ENCODE measurements around the gene TALDO1.
A peak's percentile ranks its signal among the peaks of the same experiment; 100 is the strongest.

The TALDO1 gene

DNA sequence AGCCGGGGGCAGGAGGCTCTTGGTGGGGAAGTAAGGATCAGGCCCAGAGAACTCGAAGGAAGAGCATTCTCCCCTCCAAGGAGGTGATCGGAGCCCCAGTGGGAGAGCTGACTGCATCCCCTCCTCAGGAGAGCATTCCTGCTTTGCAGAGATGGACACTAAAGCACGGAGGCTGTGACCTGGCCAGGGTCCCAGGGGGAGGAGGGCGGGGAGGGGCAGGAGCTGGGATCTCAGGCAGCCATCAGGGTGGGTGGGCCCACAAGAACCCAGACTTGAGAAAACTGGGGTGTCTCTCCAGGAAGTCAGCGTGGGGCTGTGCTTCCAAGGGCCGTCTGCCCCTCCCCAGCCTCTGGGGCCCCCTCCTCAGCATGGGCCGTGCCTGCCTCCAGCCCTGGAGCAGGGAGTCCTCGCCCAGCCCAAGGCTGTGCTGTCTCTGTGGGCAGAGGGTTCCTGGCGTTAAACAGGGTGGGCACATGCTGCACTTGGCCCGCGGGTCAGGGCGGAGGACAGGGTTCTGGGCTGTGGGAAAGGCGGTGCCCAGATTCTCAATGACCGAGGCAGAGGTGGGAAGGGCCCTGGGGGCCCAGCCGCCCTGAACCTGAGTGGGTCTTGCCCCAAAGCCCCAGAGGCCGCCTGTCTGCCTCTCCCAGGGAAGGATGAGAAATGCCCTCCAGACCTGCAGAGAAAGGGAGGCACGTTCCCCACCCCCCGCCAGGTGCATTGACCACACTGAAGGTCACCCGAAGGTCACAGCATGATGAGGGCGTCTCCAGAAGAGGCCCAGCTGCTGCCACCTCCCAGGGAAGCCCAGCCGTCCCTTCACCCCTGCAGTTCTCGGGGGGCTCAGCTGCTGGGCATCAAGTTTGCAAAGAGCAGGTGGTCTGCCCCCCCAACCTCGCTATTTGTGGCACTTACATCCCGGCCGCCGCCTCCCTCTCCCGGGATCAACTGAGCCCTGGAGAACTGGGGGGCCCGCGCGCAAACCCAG is 42.0 kb downstream of the TALDO1 start:
- DNase-seq = no peak

DNA sequence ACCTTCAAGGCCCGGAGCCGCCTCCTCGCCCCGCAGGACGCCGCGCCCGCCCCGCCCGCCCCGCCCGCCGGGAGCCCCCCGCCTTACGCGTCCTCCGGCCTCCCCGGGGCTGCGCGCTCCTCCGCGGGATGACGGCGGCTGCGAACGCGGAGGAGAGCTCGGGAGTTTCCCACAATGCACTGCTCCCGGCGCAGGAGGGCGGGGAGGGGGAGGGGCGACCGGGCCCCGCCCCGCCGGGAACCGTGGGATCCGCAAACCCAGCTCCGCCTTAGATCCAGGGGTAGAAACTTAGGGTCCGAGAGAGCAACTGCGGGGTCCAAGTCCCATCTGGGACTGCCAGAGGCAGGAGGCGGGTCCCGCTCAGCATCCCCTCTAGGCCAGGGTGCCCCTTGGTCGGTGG is 42.7 kb downstream of the TALDO1 start, which contains the start of gene CEND1:
Gene CEND1 (minus strand): TSS at position 148 of the 400 bp plus-strand sequence. CDS start 1,514 bp downstream, outside the sequence.
- DNase-seq = peak; percentile 16 to 65

DNA sequence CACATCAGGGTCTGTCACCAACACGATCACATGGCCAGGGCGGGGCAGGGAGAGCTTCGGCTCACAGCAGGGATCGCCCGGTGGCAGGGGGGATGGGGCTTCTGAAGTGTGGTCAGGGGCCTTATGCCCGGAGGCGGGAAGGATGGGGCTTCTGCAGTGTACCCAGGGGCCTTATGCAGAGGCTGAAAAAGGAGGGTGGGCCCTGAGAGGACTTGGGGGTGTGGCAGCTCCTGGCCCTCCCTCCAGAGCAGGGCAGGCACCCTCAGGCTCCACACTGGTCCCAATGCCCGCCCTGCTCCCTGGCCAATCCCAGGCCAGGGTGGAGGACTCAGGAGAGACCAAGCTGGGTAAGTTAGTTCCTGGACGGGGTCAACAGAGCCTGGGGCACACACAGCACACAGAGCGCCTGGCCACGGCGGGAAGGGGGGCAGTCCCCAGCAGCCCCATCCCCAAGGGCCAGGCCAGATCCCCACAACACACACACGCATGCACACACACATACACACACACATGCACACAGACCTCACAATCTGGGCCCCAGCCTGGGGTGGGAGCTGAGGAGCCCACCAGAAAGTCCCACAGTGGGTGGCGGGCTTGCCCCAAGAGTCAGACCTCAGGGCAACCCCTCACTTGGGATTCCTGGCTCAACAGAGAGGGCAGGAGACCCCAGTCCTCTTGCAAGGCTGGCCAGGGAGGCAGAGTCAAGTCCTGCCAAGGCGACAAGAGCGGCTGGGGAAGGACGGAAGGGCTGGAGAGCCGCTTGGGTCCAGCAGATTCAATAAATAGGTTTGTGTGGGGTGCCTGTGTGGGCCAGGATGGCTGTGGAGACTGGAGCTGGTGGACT is 43.7 kb downstream of the TALDO1 start:
- DNase-seq = no peak

DNA sequence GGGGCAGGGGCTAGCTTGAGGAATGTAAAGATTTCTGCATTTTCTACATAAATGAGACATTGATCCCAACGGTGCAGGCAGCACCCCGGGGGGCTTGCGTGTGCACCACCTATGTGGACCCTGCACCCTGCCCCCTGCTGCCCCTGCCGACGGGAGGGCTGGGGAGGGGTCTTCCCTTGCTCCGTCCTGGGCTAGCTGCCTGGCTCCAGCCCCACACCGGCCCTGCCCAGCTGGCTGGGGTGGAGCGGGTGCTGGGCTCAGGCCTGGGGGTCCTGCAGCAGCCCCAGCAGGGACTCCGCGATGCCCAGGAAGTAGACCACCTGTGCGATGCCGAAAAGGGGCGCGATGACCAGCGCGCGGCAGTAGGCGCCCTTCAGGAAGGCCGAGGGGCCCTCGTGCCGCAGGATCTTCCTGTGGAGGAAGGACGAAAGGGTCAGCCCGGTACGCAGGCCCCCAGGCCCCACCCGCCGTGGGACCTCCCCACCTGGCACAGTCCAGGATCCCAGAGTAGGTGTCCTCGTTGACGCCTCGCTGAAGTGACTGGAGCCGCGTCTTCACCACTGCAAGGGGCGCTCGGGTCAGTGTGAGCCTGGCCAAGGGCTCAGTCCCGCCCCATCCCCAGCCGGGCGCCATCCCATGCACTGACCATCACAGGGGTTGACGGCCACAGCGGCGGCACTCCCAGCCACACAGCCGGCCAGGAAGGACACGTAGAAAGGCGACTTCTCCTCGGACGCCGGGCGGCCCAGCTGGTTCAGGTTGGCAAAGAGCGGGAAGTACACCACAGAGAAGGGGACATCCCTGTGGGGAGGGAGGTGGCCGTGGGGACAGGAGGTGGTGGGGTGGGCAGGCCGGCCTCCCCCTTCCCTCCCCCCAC is 44.6 kb downstream of the TALDO1 start:
- no peak for DNase-seq

DNA sequence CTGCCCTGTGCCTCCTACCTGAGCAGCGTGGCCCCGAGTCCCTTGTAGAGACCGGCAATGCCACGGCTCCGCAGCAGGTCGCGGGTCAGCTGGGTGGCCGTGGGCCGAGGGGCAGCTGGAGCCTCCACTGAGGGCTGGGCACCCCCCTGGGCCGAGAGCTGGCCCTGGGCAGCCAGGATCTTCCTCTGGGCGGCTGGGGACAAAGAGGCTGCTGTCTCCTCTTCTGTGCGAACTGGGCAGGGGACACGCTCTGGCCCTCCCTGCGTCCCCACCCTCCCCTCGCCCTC is 45.2 kb downstream of the TALDO1 start:
- DNase-seq = no peak

DNA sequence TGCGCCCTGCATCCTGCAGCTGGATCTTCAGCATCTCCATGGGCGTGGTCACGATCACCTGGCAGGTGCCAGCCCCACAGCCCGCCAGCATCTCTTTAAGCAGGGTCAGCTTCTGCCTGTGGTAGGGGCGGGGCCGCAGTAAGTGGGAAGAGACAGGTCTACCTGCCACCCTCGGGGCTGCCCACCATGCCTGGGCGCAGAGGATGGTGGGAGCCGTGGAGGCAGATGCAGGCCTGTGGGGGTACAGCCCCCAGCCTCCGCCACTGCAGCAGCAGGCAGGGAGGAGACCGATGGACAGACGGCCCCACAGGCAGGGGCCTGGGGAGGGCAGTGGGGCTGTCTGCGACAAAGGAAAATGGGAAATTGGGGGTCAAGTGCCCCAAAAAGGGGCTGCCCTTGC is 45.6 kb downstream of the TALDO1 start:
- DNase-seq = no peak

DNA sequence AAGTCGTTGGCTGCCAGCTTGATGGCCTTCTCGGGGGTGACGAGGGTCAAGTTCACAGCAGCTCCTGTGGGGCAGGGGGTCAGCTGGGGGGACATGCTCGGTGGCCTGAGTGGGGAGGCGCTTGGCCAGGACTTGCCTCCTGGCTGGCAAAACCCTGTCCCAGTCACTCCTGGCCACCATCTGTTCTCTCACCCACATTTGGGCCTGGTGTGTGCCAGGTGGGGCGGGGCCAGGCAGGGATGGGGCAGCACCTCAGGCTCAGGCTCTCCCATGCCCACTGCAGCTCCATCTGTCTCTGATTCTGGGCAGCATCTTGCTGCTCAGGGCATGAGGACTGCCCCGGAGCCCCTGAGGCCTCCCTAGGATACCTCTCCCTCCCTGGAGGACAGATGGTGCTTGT is 46.3 kb downstream of the TALDO1 start:
- no peak for DNase-seq

DNA sequence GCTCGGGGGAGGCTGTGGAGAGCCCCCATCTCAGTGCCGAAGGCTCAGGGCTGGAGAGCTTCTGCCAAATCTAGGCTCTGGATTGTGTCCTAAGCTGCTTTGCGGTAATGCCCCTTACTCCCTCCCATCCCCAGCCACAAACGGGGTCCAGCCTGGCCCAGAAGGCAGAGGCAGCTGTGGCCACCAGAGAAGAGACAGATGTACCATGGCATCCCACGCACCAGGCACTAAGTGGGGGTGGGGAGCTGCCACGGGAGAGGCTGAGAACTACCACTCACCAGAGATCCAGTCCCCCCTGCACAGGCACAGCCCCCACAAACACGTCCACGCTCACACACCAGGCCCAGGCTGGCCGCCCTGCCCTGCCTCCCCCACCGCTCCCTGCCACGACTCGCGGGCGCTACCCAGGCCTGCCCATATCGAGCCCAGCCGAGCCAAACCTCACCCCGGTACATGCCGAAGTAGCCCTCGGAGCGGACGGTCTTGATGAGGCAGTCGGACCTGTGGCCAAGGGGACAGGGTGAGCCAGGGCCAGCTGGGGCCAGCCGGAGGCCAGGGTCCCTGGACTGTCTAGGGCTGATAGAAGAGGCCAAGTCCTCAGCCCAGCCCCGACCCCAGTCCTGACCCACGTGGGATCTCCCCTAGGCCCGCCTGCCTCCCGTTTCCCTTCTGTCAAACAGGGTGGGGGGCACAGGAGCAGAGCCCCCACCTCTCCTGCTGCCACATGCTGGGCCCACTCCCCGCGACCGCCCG is 46.9 kb downstream of the TALDO1 start:
- DNase-seq = no peak

DNA sequence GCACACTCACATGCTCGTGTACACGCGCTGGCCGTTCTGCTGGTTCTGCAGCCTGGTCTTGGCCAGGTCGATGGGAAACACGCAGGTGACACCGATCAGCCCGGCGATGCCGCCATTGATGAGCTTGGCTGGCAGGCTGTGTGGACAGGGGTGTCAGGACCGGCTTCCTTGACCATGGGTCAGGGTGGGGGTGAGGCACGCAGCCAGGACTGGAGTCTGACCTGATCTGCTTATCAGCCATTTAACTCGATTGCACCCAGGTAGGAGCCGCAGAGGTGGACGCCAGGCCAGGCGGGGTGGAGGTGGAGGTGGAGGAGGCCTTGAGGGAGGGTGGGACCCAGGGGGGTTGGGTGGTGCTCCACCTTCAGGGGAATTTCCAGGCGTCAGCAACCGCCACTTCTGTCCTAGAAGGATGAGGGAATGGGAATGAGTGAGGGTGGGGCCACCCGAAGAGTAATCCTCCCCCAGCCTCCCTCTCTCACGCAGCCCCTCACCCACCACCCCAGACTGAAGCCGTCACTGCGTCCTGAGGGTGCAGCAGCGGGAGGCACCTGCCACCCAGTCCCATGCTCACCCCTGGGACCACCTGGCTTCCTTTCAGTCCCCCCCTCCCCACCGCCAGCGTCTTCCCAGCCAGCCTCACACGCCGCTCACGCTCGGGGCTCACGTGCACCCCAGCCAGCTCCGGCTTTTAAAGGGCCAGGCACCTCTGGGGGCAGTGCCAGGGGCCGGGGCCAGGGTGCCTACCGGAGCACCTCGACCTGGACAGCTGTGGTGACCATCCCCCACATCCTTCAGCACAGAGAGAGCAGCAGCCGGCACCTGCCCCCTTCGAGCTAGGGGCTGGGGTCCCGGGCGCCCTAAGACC is 47.7 kb downstream of the TALDO1 start:
- no peak for DNase-seq

DNA sequence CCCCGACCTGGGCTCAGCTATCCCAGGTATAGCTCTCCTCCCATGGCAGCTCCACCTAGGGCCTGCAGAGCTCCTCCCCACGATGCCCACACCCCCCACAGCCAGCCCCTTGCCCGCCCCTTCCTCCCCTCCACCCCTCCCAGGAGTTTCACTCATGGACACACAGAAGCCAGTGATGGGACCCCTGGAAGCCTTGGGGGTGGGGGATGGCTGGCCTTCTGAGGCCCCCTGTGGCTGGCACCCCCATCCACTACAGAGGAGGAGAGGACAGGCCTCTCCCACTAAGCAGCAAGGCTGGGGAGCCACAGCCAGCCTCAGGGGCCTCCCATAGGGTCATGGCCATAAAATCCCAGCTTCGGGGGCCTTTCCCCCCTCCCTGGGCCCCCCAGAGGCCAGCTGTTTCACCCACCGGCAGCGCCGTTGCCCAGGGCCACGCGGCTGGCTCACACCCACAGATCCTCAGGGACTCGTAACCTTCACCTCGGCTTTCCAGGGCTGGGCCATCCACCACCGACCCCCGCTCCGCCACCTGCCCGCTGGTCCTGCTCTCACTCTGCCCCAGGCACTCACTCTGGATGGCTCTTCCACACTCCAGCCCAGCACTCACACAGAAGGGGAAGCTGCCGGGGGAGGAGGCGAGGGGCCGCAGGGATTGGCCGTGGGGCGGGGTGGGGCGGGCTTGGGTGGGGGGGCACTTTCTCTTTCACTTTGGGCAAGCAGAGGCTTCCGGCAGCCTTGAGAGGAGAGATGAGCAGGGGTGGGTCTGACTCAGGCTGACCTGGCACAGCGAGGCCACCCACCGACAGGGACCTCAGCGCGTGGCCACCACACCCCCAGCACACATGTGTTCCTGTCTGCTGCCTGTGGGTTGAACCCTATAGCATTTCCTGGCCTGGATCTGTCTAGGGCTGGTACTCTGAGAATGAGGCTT is 48.6 kb downstream of the TALDO1 start:
- peak; percentile 27 to 38 for DNase-seq

DNA sequence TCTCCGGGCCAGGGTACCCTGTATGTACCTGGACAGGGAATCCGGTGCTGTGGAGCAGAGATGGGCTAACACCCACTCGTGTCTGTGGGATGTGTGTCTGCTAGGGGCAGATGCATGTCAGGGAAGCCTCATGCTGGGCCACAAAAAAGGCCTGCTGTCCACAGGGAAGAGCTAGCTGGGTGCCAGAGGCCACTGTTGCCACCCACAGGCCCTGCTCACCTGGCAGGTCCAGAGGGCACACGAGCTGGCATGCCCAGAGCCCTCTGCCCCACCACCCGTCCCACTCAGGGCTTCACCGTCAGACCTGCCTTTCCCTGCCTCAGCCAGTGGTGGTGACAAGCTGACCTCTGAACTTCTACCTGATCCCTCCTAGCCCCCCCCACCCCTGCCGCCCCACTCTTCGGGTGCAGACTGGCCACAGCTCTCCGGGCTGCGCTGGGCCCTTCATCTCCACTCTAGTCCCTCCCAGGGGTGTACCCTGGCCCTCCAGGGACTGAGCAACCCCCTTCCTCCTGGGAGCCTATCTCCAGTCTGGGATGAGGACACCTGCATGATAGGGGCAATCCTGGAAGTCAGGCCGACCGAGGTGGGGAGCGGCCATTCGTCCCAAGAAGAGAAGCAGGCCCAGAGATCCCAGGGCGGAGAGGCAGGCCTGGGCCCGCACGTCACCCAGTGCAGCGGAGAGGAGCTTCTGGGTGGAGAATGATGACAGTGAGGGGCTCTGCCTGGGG is 49.5 kb downstream of the TALDO1 start:
- DNase-seq = no peak

DNA sequence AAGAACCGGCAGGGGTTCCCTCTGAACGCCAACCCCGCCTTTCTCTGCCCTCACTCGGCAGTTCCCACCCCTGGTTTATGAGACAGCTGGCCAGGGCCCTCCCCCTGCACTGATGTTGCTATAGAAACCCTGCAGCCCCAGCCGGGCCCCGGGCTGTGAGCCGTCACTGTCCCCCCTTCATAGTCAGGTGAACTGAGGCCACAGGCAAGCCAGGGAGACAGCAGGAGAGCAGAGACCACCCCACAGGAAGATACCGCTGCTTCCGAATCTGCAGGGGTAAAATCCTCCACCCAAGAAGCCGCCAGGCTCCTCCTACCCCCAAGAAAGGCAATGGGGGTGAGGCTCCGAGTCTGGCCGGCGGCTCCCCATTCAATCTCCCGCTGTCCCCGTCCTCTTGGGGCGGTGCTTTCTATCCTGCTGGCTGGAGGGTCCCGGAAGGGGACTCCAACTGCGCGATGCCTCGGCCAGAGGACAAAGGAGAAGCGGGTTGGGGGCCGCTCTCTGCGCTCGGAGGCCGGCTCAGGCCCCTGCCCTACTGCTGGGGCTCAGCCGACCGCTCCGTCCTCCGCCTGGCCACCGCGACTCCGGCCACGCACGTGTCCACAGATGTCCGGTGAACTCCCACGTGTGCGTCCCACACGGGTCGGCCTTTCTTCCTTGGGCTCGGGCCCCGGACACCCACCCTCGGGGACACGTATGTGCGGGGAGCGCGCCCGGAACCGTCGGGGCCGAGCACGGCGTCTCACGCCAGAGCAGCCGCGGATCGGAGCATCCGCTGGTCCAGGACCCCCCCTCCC is 50.2 kb downstream of the TALDO1 start:
- DNase-seq = peak; percentile 68 to 72

DNA sequence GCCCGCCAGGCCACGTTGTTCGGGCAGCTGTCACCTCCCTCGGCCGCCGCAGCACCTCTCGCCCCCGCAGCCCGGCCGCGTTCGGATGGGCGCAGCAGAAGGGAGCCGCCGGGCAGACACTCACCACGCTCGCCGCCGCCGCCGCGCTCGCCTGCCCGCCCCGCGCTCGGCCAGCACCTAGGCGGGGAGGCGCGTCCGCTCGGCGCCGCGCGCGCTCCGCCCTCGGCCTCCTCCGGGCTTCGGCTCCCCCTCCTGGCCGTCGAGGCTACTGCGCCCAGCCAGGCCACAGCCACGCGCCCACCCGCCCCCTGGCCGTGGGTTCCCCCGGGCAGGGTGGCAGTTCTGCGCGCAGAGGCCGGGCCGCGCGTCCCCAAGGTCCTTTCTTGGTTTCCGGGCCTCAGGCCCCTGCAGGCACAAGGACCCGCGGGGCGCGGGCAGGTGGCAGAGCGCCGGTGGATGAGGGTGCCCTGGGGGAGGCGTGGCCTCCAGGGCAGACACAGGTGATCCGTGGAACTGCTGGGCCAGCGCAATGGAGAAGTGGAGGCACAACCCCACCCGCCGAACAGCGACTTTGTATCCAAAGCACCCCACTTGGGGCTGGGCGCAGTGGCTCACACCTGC is 50.9 kb downstream of the TALDO1 start, which contains the start of gene SLC25A22:
Gene SLC25A22 (minus strand): TSS at position 189 of the 621 bp plus-strand sequence. CDS start 3,275 bp downstream, outside the sequence.
- peak; percentile 60 to 68 for DNase-seq

DNA sequence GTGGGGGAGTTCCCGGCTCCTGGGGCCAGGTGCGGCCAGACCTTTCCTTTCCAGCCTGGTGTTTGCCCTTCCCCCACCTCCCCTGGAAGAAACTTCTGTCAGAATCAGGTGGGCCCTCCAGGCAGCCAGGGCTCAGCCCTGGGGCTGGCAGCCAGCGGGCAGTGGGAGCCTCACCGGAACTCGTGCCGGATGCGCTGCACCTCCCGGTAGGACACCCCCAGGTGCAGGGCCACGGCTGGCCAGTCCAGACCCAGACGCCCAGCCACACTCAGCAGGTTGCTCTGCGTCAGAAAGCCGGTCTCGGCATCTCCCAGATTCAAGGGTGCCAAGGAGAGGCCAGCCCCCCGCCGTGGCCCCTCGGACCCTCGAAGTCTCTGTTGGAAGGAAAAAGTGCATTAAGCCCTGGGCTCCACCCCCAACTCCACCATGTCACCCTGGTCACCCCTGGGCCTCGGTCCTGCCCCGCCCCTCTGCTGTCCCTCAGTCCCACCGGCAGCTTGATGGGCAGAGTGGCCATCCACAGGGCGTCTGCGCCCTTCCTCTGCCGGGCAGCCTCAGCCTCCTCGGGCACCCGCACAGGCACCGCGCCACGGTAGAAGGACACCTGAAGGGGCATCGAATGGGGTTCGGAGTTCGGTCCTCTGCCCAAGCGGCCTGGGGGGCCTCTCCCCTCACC is 52.5 kb downstream of the TALDO1 start:
- no peak for DNase-seq

DNA sequence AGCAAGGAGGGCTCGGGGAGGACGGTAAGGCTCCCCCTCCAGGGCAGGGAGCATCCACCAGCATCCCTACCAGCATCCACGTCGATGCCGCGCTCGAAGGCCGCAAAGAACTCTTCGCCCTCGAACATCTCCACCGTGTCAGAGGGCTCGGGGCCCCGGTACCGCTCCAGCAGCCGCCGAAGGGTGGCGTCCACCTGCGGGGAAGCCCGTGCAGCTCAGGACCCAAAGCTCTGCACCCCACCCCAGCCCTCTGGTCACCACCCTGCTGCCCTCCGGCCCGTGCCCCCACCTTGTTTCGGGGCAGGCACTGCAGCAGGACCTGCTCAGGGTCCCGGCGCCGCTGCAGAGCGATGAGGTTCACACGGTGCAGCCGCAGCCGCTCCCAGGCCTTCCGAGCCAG is 53.2 kb downstream of the TALDO1 start:
- no peak for DNase-seq

DNA sequence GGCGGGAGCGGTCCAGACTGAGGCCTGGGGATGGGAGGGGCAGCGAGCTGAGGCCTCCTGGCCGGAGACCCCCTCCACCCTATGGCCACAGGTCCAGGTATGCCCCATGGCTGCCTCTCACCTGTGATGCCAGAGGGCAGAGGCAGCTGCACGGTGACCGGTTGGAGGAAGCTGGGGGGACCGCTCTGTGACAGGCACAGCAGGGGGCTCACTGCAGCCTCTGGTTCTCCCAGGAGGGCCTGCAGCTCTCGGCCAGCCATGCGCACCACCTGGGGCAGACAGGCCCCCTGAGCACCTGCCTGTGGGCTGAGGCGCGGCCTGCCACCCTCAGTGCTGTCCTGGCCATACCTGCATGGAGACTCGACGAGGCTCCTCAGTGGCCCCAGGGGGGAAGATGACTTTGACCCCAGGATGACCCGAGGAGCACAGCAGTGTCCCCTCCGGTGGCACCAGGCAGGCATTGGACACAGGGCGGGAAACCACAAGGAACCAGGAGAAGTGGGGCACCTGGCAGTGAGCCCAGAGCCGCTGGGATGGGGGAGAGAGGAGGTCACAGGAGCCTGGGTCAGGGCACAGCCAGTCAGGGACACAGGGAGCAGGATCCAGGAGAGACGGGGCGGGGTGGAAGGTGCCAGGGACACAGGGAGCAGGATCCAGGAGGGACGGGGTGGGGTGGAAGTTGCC is 54.0 kb downstream of the TALDO1 start:
- no peak for DNase-seq

Data from hippocampal formation (tissue), 2 donors.